Measurements from ENCODE around the gene IRGQ.

- TF ChIP-seq FOXP1 (CRISPR knock-in tag; IDR thresholded peaks at IDR 0.05; ENCODE audit: borderline replicate concordance) (no peak), CTCF (IDR thresholded peaks at IDR 0.05) (no peak), MAX (CRISPR knock-in tag; IDR thresholded peaks at IDR 0.05) (no peak), ATF6 (CRISPR knock-in tag; IDR thresholded peaks at IDR 0.05) (no peak), ATF2 (CRISPR knock-in tag; IDR thresholded peaks at IDR 0.05; ENCODE audit: borderline replicate concordance, low read depth) (no peak), PREB (CRISPR knock-in tag; IDR thresholded peaks at IDR 0.05; ENCODE audit: borderline replicate concordance) (no peak), ZNF425 (CRISPR knock-in tag; conservative IDR thresholded peaks at IDR 0.05) (no peak), JUN (CRISPR knock-in tag; IDR thresholded peaks at IDR 0.05) (no peak), NR1H2 (CRISPR knock-in tag; IDR thresholded peaks at IDR 0.05) (no peak), FOXP4 (CRISPR knock-in tag; IDR thresholded peaks at IDR 0.05) (no peak), ZBTB43 (CRISPR knock-in tag; IDR thresholded peaks at IDR 0.05) (no peak)
These were observed 49.4 kb downstream of the IRGQ start for GRCh38 chr19:43546581-43546980.

Data from WTC11 (cell line).